GM06990 (cell line): ENCODE measurements around the gene GOLT1A.

ENCODE experiments used
- DNase-seq: peaks from one replicate; pipeline ENCODE4 v3.0.0-alpha.2; 2011; ENCODE audit not compliant: insufficient read length; ENCODE audit errors: extremely low read depth
- H3K27me3 ChIP-seq: replicated peaks from 2 replicates; pipeline ENCODE4 v1.6.0; 2011; ENCODE audit warnings: low read length; ENCODE audit not compliant: control insufficient read depth, insufficient read depth
- H3K36me3 ChIP-seq: 2 replicates; pipeline ENCODE4 v1.5.1; 2011; ENCODE audit warnings: low read length; ENCODE audit not compliant: control insufficient read depth, insufficient read depth
- H3K4me3 ChIP-seq: replicated peaks from 2 replicates; pipeline ENCODE4 v1.5.1; 2011; ENCODE audit warnings: low read depth, mild to moderate bottlenecking, control low read depth, low read length
- TF ChIP-seq, protein P1 (sequence below): IDR thresholded peaks from 2 replicates; pipeline ENCODE4 v1.5.1; 2011; ENCODE audit warnings: low read length, control low read depth, mild to moderate bottlenecking, inconsistent platforms; ENCODE audit not compliant: insufficient read depth, poor library complexity, severe bottlenecking

Gene GOLT1A

DNA sequence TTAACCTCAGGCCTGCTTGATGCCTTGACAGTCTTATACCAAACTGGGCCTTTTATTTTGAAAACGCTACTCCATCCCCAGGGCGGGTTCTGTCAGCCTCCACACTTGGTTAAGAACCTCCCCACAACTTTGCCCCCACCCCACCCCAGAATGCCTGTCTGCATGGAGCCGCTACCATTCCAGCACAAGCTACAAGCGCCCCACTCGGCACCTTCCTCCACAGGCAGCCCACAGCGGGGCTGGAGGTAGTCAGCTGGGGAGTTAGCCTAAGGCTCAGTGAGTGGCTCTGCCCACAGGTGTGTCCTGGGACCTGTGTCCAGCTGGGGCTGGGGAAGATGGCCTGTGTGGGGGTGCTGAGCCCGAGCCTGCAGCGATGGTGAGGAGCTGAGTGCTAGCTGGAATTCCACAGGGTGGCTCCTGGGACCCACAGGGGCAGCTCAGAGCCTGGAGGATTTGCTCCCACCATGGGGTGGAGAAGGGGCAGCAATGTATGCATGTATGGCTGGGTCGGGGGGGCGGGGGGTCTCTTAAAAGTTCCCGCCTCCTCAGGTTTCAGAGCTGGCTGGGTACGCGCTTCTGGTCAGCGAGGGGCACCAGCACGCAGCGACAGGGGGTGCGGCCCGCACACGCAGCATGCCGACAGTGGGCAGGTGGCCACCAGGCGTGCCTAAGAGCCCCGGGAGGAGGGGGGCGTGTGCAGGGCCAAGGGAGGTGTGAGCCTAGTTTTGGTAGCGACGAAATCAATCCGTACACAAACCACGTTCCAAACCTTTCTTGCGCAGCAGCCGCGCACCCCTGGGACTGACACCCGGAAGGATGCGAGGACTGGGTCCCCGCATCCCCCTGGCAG, 62.9 kb downstream of the GOLT1A start:
- no peaks in the 10 kb centered on the region; the same call in 1 of the 2 replicates for H3K27me3 ChIP-seq
- H3K4me3 ChIP-seq, result no peak overlapping the region
- TF ChIP-seq, protein P1, sequence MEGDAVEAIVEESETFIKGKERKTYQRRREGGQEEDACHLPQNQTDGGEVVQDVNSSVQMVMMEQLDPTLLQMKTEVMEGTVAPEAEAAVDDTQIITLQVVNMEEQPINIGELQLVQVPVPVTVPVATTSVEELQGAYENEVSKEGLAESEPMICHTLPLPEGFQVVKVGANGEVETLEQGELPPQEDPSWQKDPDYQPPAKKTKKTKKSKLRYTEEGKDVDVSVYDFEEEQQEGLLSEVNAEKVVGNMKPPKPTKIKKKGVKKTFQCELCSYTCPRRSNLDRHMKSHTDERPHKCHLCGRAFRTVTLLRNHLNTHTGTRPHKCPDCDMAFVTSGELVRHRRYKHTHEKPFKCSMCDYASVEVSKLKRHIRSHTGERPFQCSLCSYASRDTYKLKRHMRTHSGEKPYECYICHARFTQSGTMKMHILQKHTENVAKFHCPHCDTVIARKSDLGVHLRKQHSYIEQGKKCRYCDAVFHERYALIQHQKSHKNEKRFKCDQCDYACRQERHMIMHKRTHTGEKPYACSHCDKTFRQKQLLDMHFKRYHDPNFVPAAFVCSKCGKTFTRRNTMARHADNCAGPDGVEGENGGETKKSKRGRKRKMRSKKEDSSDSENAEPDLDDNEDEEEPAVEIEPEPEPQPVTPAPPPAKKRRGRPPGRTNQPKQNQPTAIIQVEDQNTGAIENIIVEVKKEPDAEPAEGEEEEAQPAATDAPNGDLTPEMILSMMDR, result no peak
- no peaks in the 10 kb centered on the region for H3K36me3 ChIP-seq
- no peak for DNase-seq

DNA sequence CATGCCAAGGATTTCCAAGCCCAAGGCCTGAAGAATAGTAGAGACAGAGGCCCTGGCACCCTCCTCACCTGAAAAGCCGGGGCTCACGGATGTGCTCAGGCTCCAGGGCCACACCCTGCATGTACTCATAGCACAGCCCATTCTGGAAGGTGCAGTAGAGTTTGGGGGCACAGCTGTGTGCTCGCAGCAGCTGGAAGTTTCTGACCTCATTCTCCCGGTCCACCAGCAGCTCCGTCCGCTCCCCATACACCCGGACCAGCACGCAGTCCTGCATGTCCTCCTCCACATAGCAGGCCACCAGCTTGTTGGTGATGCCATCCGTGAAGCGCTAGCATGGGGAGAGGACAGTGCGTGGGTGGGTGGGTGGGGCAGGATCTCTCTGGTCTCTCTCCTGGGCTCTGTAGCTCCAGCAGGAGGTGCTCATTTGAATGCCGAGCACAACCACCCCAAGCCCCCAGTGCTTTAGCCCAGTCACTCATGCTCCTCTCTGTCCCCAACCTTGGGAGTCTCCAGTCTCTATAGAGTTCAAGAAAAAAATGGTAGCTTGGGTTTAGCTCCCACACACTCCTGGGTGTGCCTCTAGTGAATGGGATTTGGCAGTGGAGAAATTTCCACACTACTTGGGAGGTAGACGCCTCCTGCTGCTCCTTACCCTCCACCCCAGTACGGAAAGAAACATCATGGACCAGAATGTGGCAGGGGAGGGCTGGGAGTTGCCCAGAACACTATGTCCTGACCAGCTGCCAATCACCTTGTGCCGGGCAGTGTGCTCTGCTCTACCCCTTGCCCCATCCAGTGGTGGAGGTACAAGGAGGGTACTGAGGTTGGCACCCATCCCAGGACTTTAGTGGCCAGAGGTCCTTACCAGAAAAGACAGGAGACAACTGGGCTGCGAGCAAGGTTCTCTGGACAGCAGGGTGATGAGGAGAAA, 63.9 kb downstream of the GOLT1A start:
- no peak for DNase-seq
- H3K4me3 ChIP-seq, result no peak overlapping the region
- TF ChIP-seq, protein P1, result no peak
- H3K27me3 ChIP-seq, result no peaks in the 10 kb centered on the region; the same call in 1 of the 2 replicates
- no peaks in the 10 kb centered on the region for H3K36me3 ChIP-seq

GRCh38 chr1:204149107-204149506, 64.7 kb downstream of the GOLT1A start:
- TF ChIP-seq, protein P1, result no peak
- H3K4me3 ChIP-seq, result no peak overlapping the region
- no peaks in the 10 kb centered on the region for H3K36me3 ChIP-seq
- no peak for DNase-seq
- no peaks in the 10 kb centered on the region; the same call in 1 of the 2 replicates for H3K27me3 ChIP-seq
